Muscle layer of colon (tissue), 2 donors: ENCODE data around the gene HPD.

ENCODE experiments used
- H3K27ac ChIP-seq: one replicate; pipeline ENCODE4 v1.7.0; 2013; ENCODE audit warnings: low read depth, mild to moderate bottlenecking, low read length, moderate library complexity
- H3K27me3 ChIP-seq, 2 donors: one replicate each; pipeline ENCODE4 v1.7.0; 2013; ENCODE audit warnings: low read length in 2 of 2, mild to moderate bottlenecking in 2 of 2; ENCODE audit not compliant: insufficient read depth in 2 of 2, control insufficient read depth in 1 of 2
- H3K36me3 ChIP-seq: one replicate; pipeline ENCODE4 v1.7.0; 2013; ENCODE audit warnings: mild to moderate bottlenecking, low read length; ENCODE audit not compliant: insufficient read depth
- H3K4me1 ChIP-seq: one replicate; pipeline ENCODE4 v1.7.0; 2013; ENCODE audit warnings: mild to moderate bottlenecking, low read length; ENCODE audit not compliant: insufficient read depth
- H3K4me3 ChIP-seq, 2 donors: one replicate each; pipeline ENCODE4 v1.7.0; 2013; ENCODE audit warnings: low read length in 2 of 2, low read depth in 1 of 2, mild to moderate bottlenecking in 1 of 2, moderate library complexity in 1 of 2
- H3K9ac ChIP-seq: one replicate; pipeline ENCODE4 v1.7.0; 2013; ENCODE audit warnings: low read length
- H3K9me3 ChIP-seq: one replicate; pipeline ENCODE4 v1.7.0; 2013; ENCODE audit warnings: mild to moderate bottlenecking, low read length
- donor health status: abdominal sarcoma.
- donor health status: Adenocarcinoma of cecum.

HPD gene

DNA sequence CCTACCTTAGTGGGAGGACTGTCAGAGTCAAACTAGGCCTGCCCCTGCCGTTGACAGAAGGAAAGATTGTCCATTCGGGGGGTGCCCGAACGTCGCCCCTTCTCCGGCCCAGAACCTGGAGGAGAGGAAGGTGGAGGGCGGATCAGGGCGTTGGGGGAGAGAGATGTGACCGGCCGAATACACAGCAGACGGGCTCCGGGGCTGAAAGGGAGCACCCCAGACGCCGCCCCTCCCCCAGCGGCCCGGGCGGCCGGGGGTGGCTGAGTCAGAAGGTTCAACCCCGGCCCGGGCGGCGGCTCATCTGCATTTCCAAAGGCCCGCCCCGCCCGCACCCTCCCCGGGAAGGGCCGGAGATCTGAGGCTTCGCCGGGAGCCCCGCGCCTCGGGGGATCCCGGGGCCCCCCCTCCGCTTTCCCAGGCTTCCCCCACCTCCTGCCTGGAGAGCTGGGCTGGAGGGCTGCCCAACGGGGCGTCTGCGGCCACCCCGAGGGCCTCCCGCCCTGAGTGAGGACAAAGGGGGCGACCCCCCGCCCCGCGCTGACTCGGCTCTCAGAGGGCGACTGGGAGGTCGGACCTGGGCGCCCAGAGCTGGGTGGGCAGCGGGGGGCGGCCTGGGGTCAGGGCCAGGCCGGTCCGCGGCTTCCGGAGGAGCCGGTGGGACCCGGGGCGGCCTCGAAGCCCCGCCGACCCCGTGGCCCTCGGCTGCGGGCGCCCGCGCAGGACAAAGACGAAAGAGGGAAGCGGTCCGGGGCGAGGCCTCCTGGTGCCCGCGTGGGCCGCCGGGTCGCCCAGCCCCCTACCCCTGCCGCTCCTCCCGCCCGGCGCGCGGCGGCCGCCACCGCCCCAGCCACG lies 58.6 kb downstream of the HPD start:
- no peaks in the 10 kb centered on the region for H3K27me3 ChIP-seq
- H3K9me3 ChIP-seq: no peaks in the 10 kb centered on the region
- no peak overlapping the region for H3K9ac ChIP-seq
- peak overlapping the region; percentile 56 to 68 for H3K4me3 ChIP-seq
- peak overlapping the region; percentile 92 for H3K27ac ChIP-seq
- H3K36me3 ChIP-seq: peaks cover 16% of the 10 kb centered on the region
- H3K4me1 ChIP-seq: peaks cover 43% of the 10 kb centered on the region

- Histone ChIP-seq H3K4me1 (peaks cover 50% of the 10 kb centered on the region), H3K9me3 (no peaks in the 10 kb centered on the region), H3K9ac (peak overlapping the region; percentile 68), H3K36me3 (peaks cover 17% of the 10 kb centered on the region), H3K4me3 (peak overlapping the region; percentile 56 to 68), H3K27me3 (no peaks in the 10 kb centered on the region), H3K27ac (peak overlapping the region; percentile 93)
Observed at GRCh38 chr12:121799156-121799841, 59.4 kb downstream of the HPD start.

GRCh38 chr12:121798787-121799155 lies 59.9 kb downstream of the HPD start:
- Histone ChIP-seq H3K4me1 (peaks cover 51% of the 10 kb centered on the region), H3K9me3 (no peaks in the 10 kb centered on the region), H3K4me3 (peak overlapping the region in 1 of 2 donors; percentile 50), H3K27me3 (no peaks in the 10 kb centered on the region), H3K9ac (peak overlapping the region; percentile 68), H3K36me3 (peaks cover 17% of the 10 kb centered on the region), H3K27ac (peak overlapping the region; percentile 93)

- Histone ChIP-seq H3K9ac (peak overlapping the region; percentile 68), H3K27me3 (no peaks in the 10 kb centered on the region), H3K9me3 (no peaks in the 10 kb centered on the region), H3K4me3 (peak overlapping the region; percentile 18 to 50), H3K4me1 (peaks cover 51% of the 10 kb centered on the region), H3K36me3 (peaks cover 17% of the 10 kb centered on the region), H3K27ac (peak overlapping the region; percentile 93)
Observed at GRCh38 chr12:121797937-121798786, 60.5 kb downstream of the HPD start.

- Histone ChIP-seq H3K27me3 (no peaks in the 10 kb centered on the region), H3K27ac (peak overlapping the region; percentile 93), H3K9me3 (no peaks in the 10 kb centered on the region), H3K4me1 (peaks cover 56% of the 10 kb centered on the region), H3K9ac (peak overlapping the region; percentile 39), H3K4me3 (peak overlapping the region in 1 of 2 donors; percentile 59), H3K36me3 (peaks cover 17% of the 10 kb centered on the region)
Observed at GRCh38 chr12:121796855-121797751, 61.6 kb downstream of the HPD start.

DNA sequence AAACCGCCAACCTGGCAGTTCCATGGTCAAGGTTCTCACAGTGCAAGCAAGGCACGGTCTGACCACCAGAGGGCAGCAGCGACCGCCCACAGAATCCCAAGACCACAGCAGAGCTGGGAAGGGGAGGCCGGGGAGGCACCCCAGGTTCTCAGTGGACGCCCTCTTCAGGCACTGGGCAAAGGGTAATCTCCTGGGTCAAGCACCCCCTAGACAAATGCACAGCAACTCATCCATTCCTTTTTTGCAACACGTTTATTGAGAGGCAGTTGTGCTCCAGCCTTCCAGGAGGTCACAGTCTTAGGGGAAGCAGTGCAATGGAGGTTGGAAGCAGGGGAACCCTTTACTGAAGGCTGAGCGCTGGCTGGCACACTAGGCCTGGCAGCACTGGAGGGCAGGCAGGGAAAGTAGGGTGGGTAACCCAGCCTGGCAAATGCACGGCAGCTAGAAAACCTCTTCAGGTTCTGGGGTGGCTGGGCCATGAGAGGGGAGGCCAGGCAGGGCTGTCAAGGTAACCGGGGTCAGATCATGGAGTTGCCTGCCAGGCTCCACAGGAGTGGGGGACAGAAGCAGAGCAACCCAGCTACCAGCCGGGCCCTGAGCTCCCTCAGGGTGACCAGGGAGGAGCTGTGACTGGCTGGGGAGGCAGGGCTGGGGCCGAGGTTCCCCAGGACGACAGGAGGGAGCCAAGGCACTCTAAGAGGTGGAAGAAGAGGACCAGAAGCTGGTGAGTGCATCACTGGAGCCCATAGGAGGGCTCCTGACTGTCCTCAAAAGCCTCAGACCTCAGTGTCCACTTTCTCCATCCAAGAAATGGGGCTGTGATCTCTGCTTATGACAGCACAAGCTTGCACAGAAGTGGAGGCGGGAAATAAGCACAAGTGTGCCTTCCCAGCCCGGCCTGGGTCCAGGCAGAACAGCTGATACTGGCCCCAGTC lies 63.4 kb downstream of the HPD start:
- Histone ChIP-seq H3K27me3 (no peaks in the 10 kb centered on the region), H3K9ac (peak overlapping the region; percentile 38), H3K4me1 (peaks cover 56% of the 10 kb centered on the region), H3K36me3 (peaks cover 17% of the 10 kb centered on the region), H3K9me3 (no peaks in the 10 kb centered on the region), H3K4me3 (peak overlapping the region in 1 of 2 donors; percentile 51), H3K27ac (peak overlapping the region; percentile 85)

DNA sequence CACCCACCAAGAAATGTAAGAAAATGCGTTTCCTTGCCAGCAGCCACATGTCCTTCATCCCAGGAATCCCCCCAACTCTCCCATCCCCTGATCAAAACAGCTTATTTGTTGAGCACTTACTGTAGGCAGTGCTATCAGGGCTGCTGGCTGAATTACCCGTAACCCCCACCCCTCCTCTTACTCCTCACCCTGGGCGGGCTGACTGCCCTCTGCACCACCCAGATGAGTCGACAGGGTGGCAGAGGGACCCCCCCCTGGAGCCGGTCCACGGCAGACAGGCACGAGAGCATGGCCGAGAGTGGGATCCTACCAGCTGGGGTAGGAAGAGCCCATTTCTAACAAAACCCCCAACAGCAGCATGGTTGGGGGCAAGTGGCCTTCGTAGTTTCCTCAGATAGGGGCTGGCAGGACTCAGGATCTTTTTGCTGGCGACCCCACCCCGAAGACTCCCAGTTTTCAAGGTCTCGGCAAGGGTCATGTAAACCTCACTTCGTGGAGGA lies 64.1 kb downstream of the HPD start:
- peak overlapping the region; percentile 38 for H3K9ac ChIP-seq

DNA sequence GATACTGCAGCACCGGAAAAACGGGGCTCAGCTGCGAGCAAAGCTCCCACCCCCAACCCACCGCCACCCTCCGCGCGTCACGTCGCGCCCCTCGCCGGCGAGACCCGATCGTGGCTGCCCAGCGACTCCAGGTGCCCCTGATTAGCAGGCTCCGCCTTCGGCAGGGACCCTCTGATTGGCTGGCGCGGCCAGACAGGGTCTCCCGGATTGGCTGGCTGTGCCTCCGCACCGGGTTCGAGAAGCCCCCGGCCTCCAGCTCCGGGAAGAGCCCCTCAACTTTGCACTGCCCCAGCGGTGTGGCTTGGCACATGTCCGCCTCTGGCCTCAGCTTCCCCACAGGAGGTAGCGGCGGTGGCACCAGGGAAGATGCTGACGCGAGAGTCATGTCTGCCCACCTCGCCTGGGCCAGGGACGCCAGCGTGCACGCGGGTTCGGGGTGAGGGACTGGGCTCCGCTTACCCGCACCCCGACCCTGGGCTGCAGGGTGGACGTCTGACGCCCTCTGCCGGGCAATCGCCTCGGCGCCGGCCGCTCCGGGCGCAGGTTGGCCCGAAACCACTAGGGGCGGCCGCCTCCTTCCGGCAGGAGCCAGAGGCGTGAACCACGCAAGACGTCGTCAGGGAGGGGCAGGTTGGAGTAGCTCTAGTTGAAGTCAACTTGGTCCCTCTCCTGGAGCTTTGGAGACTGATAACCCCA lies 64.7 kb downstream of the HPD start:
- Histone ChIP-seq H3K27ac (peak overlapping the region; percentile 85), H3K9ac (peak overlapping the region; percentile 21), H3K36me3 (peaks cover 17% of the 10 kb centered on the region), H3K27me3 (no peaks in the 10 kb centered on the region), H3K4me1 (peaks cover 53% of the 10 kb centered on the region), H3K4me3 (peak overlapping the region; percentile 77 to 80), H3K9me3 (no peaks in the 10 kb centered on the region)

More for the DNA sequence above, 64.1 kb downstream of the HPD start:
- peak overlapping the region in 1 of 2 donors; percentile 51 for H3K4me3 ChIP-seq
- H3K36me3 ChIP-seq: peaks cover 17% of the 10 kb centered on the region
- H3K9me3 ChIP-seq: no peaks in the 10 kb centered on the region
- H3K27me3 ChIP-seq: no peaks in the 10 kb centered on the region
- H3K4me1 ChIP-seq: peaks cover 56% of the 10 kb centered on the region
- peak overlapping the region; percentile 85 for H3K27ac ChIP-seq

DNA sequence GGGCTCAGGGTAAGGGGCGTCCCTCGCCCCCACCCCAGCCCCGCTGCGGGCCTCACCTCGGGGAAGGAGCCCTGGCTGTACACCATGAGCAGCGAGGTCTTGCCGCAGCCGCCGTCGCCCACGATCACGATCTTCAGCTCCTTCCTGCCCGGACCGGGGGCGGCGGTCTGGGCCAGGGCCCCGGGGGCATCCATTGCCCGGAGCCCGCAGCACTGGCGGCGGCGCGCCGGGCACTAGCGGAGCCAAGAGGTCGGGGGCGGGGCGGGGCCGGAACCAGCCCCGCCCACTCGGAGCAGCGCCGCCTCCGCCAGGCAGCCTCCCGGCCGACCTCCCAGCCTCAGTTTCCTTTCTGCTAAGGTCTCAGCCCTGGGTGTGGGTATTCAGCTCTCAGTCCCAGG lies 65.2 kb downstream of the HPD start, which contains the start of gene RHOF:
RHOF (minus strand) TSS at position 249 of the 398 bp plus-strand sequence; CDS start at position 194, 55 bp downstream.
- Histone ChIP-seq H3K27me3 (no peaks in the 10 kb centered on the region), H3K4me3 (peak within 1 kb of the TSS; percentile 77 to 80), H3K4me1 (peaks cover 47% of the 10 kb centered on the region), H3K27ac (peak within 1 kb of the TSS; percentile 85), H3K36me3 (peaks cover 14% of the 10 kb centered on the region), H3K9me3 (no peaks in the 10 kb centered on the region), H3K9ac (peak within 1 kb of the TSS; percentile 38)
